Trophoblast cell (in vitro differentiated cells and primary cell): ENCODE results near the gene FAM184B.

Source experiments
- DNase-seq, 2 donors: peaks; one replicate each; pipeline ENCODE4 v3.0.0-alpha.2; 2016
- H2AFZ ChIP-seq: 2 replicates; pipeline ENCODE4 v1.6.1; 2013; ENCODE audit warnings: low read length, moderate library complexity, mild to moderate bottlenecking; ENCODE audit not compliant: insufficient read depth, poor library complexity
- H2AK5ac ChIP-seq: 2 replicates; pipeline ENCODE4 v1.6.1; 2013; ENCODE audit warnings: mild to moderate bottlenecking, low read length
- H2BK120ac ChIP-seq: 2 replicates; pipeline ENCODE4 v1.6.1; 2013; ENCODE audit warnings: low read length, mild to moderate bottlenecking, moderate library complexity; ENCODE audit not compliant: insufficient read depth, poor library complexity
- H2BK12ac ChIP-seq: 2 replicates; pipeline ENCODE4 v1.6.1; 2013; ENCODE audit warnings: mild to moderate bottlenecking, low read length, moderate library complexity
- H2BK5ac ChIP-seq: 2 replicates; pipeline ENCODE4 v1.6.1; 2013; ENCODE audit warnings: low read length, low read depth, moderate library complexity, mild to moderate bottlenecking; ENCODE audit not compliant: poor library complexity
- H3K14ac ChIP-seq: 2 replicates; pipeline ENCODE4 v1.6.1; 2013; ENCODE audit warnings: mild to moderate bottlenecking, low read length
- H3K18ac ChIP-seq: 2 replicates; pipeline ENCODE4 v1.6.1; 2013; ENCODE audit warnings: mild to moderate bottlenecking, low read length
- H3K23ac ChIP-seq: 2 replicates; pipeline ENCODE4 v1.6.1; 2013; ENCODE audit warnings: low read length
- H3K27ac ChIP-seq: 2 replicates; pipeline ENCODE4 v1.5.1; 2013; ENCODE audit warnings: low read depth, mild to moderate bottlenecking, inconsistent platforms, low read length, moderate library complexity
- H3K27me3 ChIP-seq: 2 replicates; pipeline ENCODE4 v1.6.1; 2013; ENCODE audit warnings: inconsistent platforms, mild to moderate bottlenecking, low read length, moderate library complexity; ENCODE audit not compliant: insufficient read depth
- H3K36me3 ChIP-seq, 2 experiments: 1 replicate in 1 of 2; 2 replicates in 1 of 2; pipeline ENCODE4 v1.6.1; 2013; ENCODE audit warnings: low read length in 2 of 2, mild to moderate bottlenecking in 2 of 2, moderate library complexity in 1 of 2; ENCODE audit not compliant: insufficient read depth in 2 of 2, control insufficient read depth in 1 of 2
- H3K4ac ChIP-seq: 2 replicates; pipeline ENCODE4 v1.6.1; 2013; ENCODE audit warnings: low read depth, mild to moderate bottlenecking, low read length, moderate library complexity
- H3K4me1 ChIP-seq, 2 experiments: 1 replicate in 1 of 2; 2 replicates in 1 of 2; pipeline ENCODE4 v1.6.1; 2013; ENCODE audit warnings: low read length in 2 of 2, mild to moderate bottlenecking in 2 of 2, moderate library complexity in 1 of 2; ENCODE audit not compliant: insufficient read depth in 2 of 2, control insufficient read depth in 1 of 2
- H3K4me2 ChIP-seq: 2 replicates; pipeline ENCODE4 v1.6.1; 2013; ENCODE audit warnings: inconsistent platforms, mild to moderate bottlenecking, low read length, moderate library complexity
- H3K4me3 ChIP-seq: 2 replicates; pipeline ENCODE4 v1.5.1; 2013; ENCODE audit warnings: mild to moderate bottlenecking, low read depth, low read length, inconsistent platforms
- H3K79me1 ChIP-seq: one replicate; pipeline ENCODE4 v1.6.1; 2013; ENCODE audit warnings: low read length
- H3K79me2 ChIP-seq: 2 replicates; pipeline ENCODE4 v1.6.1; 2013; ENCODE audit warnings: low read length, mild to moderate bottlenecking; ENCODE audit not compliant: control insufficient read depth, insufficient read depth, poor library complexity
- H3K9ac ChIP-seq: 2 replicates; pipeline ENCODE4 v1.6.1; 2013; ENCODE audit warnings: mild to moderate bottlenecking, low read length
- H3K9me3 ChIP-seq: 2 replicates; pipeline ENCODE4 v1.6.1; 2013; ENCODE audit warnings: low read depth, mild to moderate bottlenecking, control low read depth, inconsistent platforms, low read length; ENCODE audit not compliant: insufficient read depth
- H4K12ac ChIP-seq: 2 replicates; pipeline ENCODE4 v1.6.1; 2013; ENCODE audit warnings: low read depth, mild to moderate bottlenecking, low read length, moderate library complexity
- H4K8ac ChIP-seq: 2 replicates; pipeline ENCODE4 v1.6.1; 2013; ENCODE audit warnings: low read depth, mild to moderate bottlenecking, low read length, moderate library complexity
- H4K91ac ChIP-seq: one replicate; pipeline ENCODE4 v1.6.1; 2013; ENCODE audit warnings: low read depth, mild to moderate bottlenecking, low read length, moderate library complexity
- WGBS: extraction: QIAGEN DNeasy Blood & Tissue Kit; methylation state at CpG from one replicate; pipeline ENCODE4 v1.1.7; 2013; ENCODE audit warnings: missing lambda C conversion rate; ENCODE audit not compliant: insufficient read length, insufficient coverage; ENCODE audit errors: extremely low coverage; 5-methylcytosine and 5-hydroxymethylcytosine counted together

FAM184B gene

GRCh38 chr4:17647176-17647806, 134.1 kb downstream of the FAM184B start:
- Histone ChIP-seq H2AK5ac (no peak overlapping the region), H4K12ac (no peak overlapping the region), H4K91ac (no peak overlapping the region), H2BK120ac (no peak overlapping the region), H3K18ac (no peak overlapping the region), H3K23ac (no peak overlapping the region), H3K9ac (no peak overlapping the region), H3K14ac (no peak overlapping the region), H3K4me2 (no peak overlapping the region), H2BK12ac (no peak overlapping the region), H3K4me1 (no peaks in the 10 kb centered on the region), H3K36me3 (no peaks in the 10 kb centered on the region), H4K8ac (no peak overlapping the region), H3K27ac (no peak overlapping the region), H3K4me3 (no peak overlapping the region), H2BK5ac (no peak overlapping the region), H2AFZ (no peak overlapping the region), H3K79me2 (no peaks in the 10 kb centered on the region), H3K9me3 (peaks cover 8% of the 10 kb centered on the region), H3K27me3 (no peaks in the 10 kb centered on the region), H3K79me1 (no peaks in the 10 kb centered on the region), H3K4ac (no peak overlapping the region)
- DNase-seq: no peak
- no CpG with 5 or more reads among the region's 9 CpGs for WGBS

- no peak overlapping the region for H3K4me3 ChIP-seq
- no peak overlapping the region for H3K18ac ChIP-seq
- no peak overlapping the region for H3K4ac ChIP-seq
- H3K4me1 ChIP-seq: no peaks in the 10 kb centered on the region
- no peak overlapping the region for H3K23ac ChIP-seq
- no peak overlapping the region for H3K4me2 ChIP-seq
- no peak overlapping the region for H4K12ac ChIP-seq
- no CpG with 5 or more reads among the region's 3 CpGs for WGBS
- no peak overlapping the region for H2AFZ ChIP-seq
- H4K91ac ChIP-seq: no peak overlapping the region
- H3K9me3 ChIP-seq: peaks cover 8% of the 10 kb centered on the region
- peaks cover 0 to 2% of the 10 kb centered on the region in 2 experiments for H3K36me3 ChIP-seq
- DNase-seq: no peak
- H3K27me3 ChIP-seq: no peaks in the 10 kb centered on the region
- H3K27ac ChIP-seq: no peak overlapping the region
- no peak overlapping the region for H2BK5ac ChIP-seq
- H4K8ac ChIP-seq: no peak overlapping the region
- no peak overlapping the region for H3K9ac ChIP-seq
- no peak overlapping the region for H2BK120ac ChIP-seq
- H2AK5ac ChIP-seq: no peak overlapping the region
- H3K14ac ChIP-seq: no peak overlapping the region
- H3K79me1 ChIP-seq: no peaks in the 10 kb centered on the region
- no peaks in the 10 kb centered on the region for H3K79me2 ChIP-seq
- no peak overlapping the region for H2BK12ac ChIP-seq
These were observed 134.7 kb downstream of the FAM184B start for GRCh38 chr4:17646693-17647092.

GRCh38 chr4:17642398-17642783, 139.0 kb downstream of the FAM184B start:
- no CpG with 5 or more reads among the region's 1 CpG for WGBS
- H3K27ac ChIP-seq: no peak overlapping the region
- H2BK5ac ChIP-seq: no peak overlapping the region
- DNase-seq: no peak
- H4K8ac ChIP-seq: no peak overlapping the region
- no peak overlapping the region for H2BK12ac ChIP-seq
- H2AFZ ChIP-seq: no peak overlapping the region
- H3K18ac ChIP-seq: no peak overlapping the region
- H3K4me3 ChIP-seq: no peak overlapping the region
- H3K23ac ChIP-seq: no peak overlapping the region
- no peak overlapping the region for H3K9ac ChIP-seq
- H4K91ac ChIP-seq: no peak overlapping the region
- H3K27me3 ChIP-seq: no peaks in the 10 kb centered on the region
- H3K4me1 ChIP-seq: no peaks in the 10 kb centered on the region
- H3K4me2 ChIP-seq: no peak overlapping the region
- H3K9me3 ChIP-seq: peaks cover 4% of the 10 kb centered on the region
- no peak overlapping the region for H3K4ac ChIP-seq
- H2AK5ac ChIP-seq: no peak overlapping the region
- peaks cover 14% of the 10 kb centered on the region in 2 experiments for H3K36me3 ChIP-seq
- no peak overlapping the region for H2BK120ac ChIP-seq
- H3K79me1 ChIP-seq: no peaks in the 10 kb centered on the region
- no peak overlapping the region for H4K12ac ChIP-seq
- no peak overlapping the region for H3K14ac ChIP-seq
- H3K79me2 ChIP-seq: no peaks in the 10 kb centered on the region

GRCh38 chr4:17639136-17639535, 142.3 kb downstream of the FAM184B start:
- no peak overlapping the region for H3K27ac ChIP-seq
- H3K9me3 ChIP-seq: peaks cover 4% of the 10 kb centered on the region
- H2BK120ac ChIP-seq: no peak overlapping the region
- no peaks in the 10 kb centered on the region for H3K4me1 ChIP-seq
- no peak overlapping the region for H2BK5ac ChIP-seq
- H3K14ac ChIP-seq: no peak overlapping the region
- no peak overlapping the region for H3K4me3 ChIP-seq
- no peaks in the 10 kb centered on the region for H3K27me3 ChIP-seq
- no CpG with 5 or more reads among the region's 7 CpGs for WGBS
- no peaks in the 10 kb centered on the region for H3K79me2 ChIP-seq
- H4K8ac ChIP-seq: no peak overlapping the region
- no peak for DNase-seq
- no peak overlapping the region for H2AFZ ChIP-seq
- H3K23ac ChIP-seq: no peak overlapping the region
- H3K4ac ChIP-seq: no peak overlapping the region
- peaks cover 19 to 23% of the 10 kb centered on the region in 2 experiments for H3K36me3 ChIP-seq
- H2BK12ac ChIP-seq: no peak overlapping the region
- H4K12ac ChIP-seq: peak overlapping the region; percentile 16
- no peak overlapping the region for H3K4me2 ChIP-seq
- H3K9ac ChIP-seq: no peak overlapping the region
- no peaks in the 10 kb centered on the region for H3K79me1 ChIP-seq
- no peak overlapping the region for H4K91ac ChIP-seq
- no peak overlapping the region for H3K18ac ChIP-seq
- no peak overlapping the region for H2AK5ac ChIP-seq
